ENCODE measurements around the gene NRG3.

Gene NRG3

DNA sequence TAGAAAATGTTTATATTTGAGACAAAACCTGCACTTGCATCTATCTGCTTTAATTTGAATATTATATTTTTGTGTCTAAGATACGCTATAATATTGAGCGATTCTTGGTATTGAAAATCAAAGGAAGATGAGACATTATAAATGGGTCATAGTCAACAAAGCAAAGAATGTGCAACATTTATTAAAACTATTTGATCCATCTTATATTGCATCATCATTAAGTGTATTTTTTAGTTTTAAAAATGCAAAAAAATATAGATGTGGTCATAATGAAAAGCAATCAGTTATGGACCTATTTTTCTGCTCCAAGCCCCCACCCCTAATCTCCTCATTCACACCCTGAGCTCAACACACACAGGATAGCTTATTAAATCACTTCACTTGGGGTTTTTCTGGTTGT lies 847.3 kb downstream of the NRG3 start:
- no peak for DNase-seq

- DNase-seq, result no peak
Measured at GRCh38 chr10:82736305-82736704, 861.3 kb downstream of the NRG3 start.

DNA sequence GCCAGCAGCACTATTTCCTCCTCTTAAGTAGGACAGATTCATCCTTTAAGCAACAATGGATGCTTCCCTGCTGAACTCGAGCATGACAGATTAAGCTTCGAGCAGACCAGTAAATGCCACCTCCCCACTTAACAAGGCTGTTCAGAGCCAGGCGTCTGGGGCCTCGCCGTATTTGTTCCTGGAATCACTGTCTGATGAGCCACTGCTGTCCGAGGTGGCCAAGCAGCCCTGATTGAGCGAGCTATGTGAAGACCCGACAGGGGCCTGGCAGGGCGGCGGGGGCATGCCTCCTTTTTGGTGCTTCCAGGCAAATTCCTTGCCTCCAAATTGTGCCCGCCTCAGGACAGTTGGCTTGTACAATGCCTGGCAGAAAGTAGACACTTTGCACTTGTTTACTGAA lies 862.6 kb downstream of the NRG3 start:
- DNase-seq, result peak in 5 of 14 donors; percentile 4 to 73 (median 17)

GRCh38 chr10:82738592-82738991 lies 863.6 kb downstream of the NRG3 start:
- no peak for DNase-seq

- peak in 1 of 14 donors; percentile 9 for DNase-seq
Measured at GRCh38 chr10:82742478-82742877, 867.5 kb downstream of the NRG3 start.

DNA sequence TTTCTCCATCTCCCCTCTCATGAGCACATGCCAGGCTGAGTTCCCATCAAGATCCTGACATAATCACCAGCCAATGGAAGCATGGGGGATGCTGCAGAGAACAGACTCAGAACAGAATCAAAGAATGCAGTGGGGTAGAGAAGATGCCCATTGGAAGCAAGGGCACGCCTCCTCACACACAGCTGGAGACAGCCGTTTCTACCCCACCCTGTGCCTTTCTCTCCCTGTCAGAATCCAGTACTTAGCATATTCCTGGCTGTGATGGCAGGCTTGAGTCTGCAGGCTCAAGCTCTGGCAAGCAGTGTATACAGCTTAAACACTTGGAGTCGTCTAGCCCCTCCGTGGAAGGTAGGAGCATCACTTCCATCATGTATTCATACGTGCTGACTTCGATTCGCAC lies 867.9 kb downstream of the NRG3 start:
- no peak for DNase-seq

- no peak for DNase-seq
Measured at GRCh38 chr10:82750538-82750937, 875.5 kb downstream of the NRG3 start.

GRCh38 chr10:82757397-82757796 lies 882.4 kb downstream of the NRG3 start:
- no peak for DNase-seq

- DNase-seq, result no peak
Measured at GRCh38 chr10:82757901-82758300, 882.9 kb downstream of the NRG3 start.

DNA sequence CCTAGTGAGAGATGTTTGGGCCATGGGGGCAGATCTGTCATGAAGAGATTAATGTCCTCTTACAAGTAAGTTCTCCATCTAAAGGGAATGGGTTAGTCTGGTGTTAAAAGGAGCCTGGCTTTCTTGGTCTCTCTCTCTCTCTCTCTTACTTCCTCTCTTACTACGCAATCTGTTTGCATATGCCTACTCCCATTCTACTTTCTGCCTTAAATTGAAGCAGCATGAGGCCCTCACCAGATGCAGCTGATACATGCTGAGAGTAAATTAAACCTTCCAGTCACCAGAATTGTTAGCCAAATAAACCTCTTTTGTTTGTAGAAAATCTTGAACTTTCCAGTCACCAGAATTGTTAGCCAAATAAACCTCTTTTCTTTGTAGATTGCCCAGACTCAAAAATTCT lies 884.1 kb downstream of the NRG3 start:
- no peak for DNase-seq

DNA sequence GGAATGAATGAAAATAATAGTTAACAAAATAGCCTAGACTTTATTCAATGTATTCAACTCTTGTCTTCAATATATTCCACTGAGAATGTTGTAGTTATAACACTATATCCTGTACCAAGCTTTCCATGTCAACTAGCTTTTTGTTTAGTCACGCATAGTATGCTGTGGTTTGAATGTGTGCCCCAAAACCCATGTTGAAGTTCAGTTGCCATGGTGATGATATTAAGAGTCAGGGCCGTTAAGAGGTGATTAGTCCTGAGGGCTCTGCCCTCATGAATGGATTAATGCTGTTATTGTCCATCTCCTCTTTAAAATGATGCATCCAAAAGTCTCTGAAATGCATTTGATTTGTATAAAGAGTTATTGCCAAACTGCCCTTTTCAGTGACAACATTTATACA lies 887.6 kb downstream of the NRG3 start:
- DNase-seq, result no peak

DNA sequence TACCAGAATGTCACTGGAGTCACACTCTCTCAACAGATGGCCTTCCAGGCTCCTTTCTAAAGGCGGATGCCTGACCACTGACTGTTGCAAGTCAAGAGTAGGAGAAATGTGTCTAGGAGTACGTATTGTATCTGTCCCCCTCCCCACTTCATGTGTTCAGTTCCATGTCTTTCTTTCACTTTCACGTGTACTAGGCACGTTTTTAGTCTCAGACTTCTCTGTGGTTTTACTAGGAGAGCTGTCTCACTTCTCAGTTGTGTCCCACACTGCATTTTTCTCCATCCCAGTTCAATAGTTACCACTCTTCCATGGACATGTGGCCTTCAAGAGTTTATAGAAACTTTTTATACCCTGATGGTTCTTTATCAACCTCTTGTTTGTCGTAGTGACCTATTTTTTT lies 893.0 kb downstream of the NRG3 start:
- DNase-seq, result no peak

GRCh38 chr10:82778908-82779307 lies 903.9 kb downstream of the NRG3 start:
- DNase-seq, result no peak

DNA sequence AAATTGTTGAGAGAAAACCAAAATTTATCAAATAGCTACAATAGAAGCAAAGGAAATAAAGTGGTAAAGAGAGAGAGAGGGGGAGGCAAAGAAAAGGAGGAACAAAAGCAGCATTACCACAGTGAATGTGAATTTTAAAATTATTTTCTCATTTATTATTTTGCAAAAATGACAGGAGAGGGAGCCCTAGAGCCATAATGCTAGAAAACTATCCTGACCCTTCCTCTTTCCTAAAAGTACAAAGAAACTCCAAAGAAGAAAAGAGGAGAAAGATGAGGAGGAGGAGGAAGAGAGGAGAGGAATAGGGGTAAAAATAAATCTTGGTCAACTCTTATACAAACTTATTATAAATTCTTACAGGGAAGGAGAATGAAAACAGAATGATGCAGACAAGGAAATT lies 921.5 kb downstream of the NRG3 start:
- no peak for DNase-seq

- DNase-seq, result no peak
Measured at GRCh38 chr10:82801289-82801688, 926.3 kb downstream of the NRG3 start.

GRCh38 chr10:82811621-82812020 lies 936.6 kb downstream of the NRG3 start:
- DNase-seq, result no peak

DNA sequence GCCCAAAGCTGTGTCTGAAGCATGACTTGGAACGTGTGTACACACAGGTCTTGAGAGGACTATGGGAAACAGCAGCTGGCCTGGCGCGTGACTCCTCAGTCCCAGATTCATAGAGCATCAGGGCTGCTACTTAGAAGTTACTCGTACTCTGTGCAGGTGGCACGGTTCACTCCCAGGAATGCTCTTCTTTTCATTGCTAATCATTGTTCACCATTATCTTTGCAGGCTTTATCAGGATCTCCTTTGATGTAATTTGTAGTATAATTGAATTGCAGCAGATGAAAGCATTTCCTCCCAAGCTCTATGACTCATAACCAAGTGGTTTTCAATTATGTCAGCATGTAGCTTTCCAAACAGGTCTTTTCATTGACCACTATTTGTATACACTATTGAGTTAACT lies 938.9 kb downstream of the NRG3 start:
- no peak for DNase-seq

DNA sequence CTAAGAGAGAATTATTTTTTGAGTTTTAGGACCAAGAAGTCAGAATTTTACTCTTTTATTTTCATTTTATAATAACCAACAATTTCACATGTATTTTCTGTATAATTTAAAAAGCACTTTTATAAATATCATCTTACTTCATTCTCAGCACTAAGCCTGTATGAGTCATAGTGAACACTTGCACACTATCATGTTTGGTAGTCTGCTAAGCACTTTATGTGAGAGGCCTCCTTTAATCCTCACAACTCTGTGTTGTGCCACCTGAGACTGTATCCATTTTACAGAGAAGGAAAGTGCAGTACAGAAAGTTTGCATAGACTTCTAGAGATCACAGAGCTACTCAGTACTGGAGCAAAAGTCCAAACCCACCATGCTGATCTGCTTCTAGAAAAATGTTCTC lies 939.6 kb downstream of the NRG3 start:
- DNase-seq, result no peak

DNA sequence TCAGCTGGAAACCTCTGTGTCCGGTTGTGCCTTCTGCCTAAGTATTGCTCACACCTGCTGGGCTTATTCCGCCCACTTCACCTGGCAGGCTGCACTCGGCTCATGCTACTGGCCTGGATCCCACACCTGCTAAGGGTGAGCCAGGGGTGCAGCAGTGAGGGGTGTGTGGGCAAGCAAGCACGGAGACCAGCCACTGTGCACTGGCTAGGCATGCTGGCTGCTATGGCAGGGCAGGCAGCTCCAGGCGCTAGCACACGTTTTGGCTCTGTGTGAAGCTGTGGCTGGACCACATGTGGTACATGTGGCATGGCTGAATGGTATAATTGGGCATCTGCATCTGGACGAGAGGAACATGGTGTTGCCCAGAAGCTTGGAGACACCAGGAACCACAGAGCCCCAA lies 940.7 kb downstream of the NRG3 start:
- no peak for DNase-seq

- DNase-seq, result no peak
Measured at GRCh38 chr10:82817676-82818422, 942.9 kb downstream of the NRG3 start.

DNA sequence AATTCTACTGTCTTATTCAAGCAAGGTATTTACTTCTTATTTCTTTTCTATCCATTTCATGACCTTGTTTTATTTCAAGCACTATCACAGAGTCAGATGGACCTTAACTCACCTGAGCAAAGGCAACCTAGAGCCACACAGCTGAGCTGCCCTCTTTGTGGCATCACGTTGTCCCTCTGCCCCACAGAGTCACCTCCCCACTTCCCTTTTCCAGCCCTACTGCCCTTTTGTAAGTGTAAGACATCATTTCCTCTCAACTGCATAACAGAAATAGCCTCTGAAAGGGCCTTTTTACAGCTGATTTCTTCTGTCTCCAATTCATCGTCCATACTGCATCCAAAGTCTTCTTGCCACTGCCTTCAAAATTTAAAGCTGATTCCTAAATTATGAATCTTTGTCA lies 946.0 kb downstream of the NRG3 start:
- no peak for DNase-seq

GRCh38 chr10:82826132-82826531 lies 951.1 kb downstream of the NRG3 start:
- no peak for DNase-seq

DNA sequence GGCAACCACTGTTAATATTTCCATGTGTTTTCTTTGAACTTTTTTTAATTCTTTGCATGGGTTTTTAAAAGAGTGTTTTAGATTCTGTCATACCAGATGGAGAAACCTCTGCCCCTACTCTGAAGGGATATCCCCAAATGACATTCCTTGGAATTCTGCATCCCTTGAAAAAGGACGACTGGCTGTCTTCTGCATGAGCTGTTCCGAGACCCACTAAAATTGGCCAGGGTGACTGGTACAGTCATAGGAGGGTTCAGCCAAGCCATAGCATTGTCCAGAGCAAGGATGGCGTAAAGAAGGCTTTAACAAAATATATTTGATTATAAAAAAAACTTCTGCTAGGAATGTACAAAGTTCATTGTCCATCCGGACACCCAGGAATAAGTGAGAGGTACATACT lies 952.9 kb downstream of the NRG3 start:
- DNase-seq, result no peak

GRCh38 chr10:82847242-82847641 lies 972.2 kb downstream of the NRG3 start:
- DNase-seq, result no peak

GRCh38 chr10:82850191-82850590 lies 975.2 kb downstream of the NRG3 start:
- no peak for DNase-seq

Measured in C1 segment of cervical spinal cord (tissue), 14 donors.